Measurements from ENCODE around the gene PGAM1. TPM values are rescaled to one million over a fixed set of nuclear protein-coding genes. Genes with fewer than 3 reads are reported as not detected.

PGAM1 gene
- total and polyA plus RNA-seq, 2 of the 4 experiments (the other 2 are of a cell fraction), result 686 to 841 TPM

DNA sequence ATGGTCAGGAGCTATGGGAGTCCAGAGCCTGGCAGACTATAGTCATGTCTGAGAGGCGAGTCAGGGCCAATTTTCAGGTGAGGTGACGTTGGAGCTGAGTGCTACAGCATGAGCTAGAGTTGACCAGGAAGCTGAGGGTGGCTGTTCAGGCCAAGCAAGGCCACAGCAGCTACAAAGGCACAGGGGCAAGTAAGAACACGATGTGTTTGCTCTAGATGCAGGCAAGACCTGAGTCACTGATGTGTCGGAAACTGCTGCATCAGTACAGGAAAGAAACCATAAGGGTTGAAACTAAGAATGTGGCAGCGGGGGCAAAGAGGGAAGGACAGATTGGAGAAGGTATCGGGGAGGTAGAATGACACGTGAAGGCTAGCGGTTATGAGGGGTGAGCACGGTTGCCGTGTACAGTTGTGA lies 13.1 kb upstream of the PGAM1 start:
- BruUV-seq (replicated peaks), result no TSS peak
- Histone ChIP-seq H3K14ac (replicated peaks; ENCODE audit: low read depth, low read length) (no peak overlapping the region; the same call in 1 of the 2 replicates), H3K56ac (ENCODE audit: extremely low read depth, insufficient read depth, low read length) (no peak overlapping the region), H3K23ac (ENCODE audit: low read depth, low read length) (no peak overlapping the region), H2AFZ (replicated peaks; ENCODE audit: low read length, poor library complexity) (peak overlapping the region; percentile 63), H2AK9ac (replicated peaks; ENCODE audit: low read depth, low read length, poor library complexity) (peak overlapping the region; percentile 72), H3K18ac (ENCODE audit: low read depth, low read length) (no peak overlapping the region), H3K79me1 (ENCODE audit: low read depth in 1 of 2, low read length in 2 of 2) (peaks cover 0 to 8% of the 10 kb centered on the region in 2 experiments; a peak in 1 of 4 replicates), H3K4me1 (ENCODE audit: control insufficient read depth, insufficient read depth, low read length) (no peaks in the 10 kb centered on the region), H3K9me1 (ENCODE audit: insufficient read depth, low read length) (peaks cover 8% of the 10 kb centered on the region; the same call in 1 of the 2 replicates), H2AK5ac (ENCODE audit: low read depth, low read length) (0 out of 2 replicates have a peak overlapping the region, but pooled peaks have one; percentile 24), H4K8ac (ENCODE audit: low read depth in 2 of 2, low read length in 2 of 2) (no peak overlapping the region), H2BK120ac (ENCODE audit: low read depth, low read length) (no peak overlapping the region), H4K5ac (ENCODE audit: low read depth, low read length) (no peak overlapping the region), H3K27ac (ENCODE audit: insufficient read depth, low read length) (no peak overlapping the region), H3K27me3 (ENCODE audit: control insufficient read depth, insufficient read depth, low read length) (no peaks in the 10 kb centered on the region), H3K4me3 (ENCODE audit: insufficient read depth, low read depth, low read length) (no peak overlapping the region), H3K36me3 (ENCODE audit: control insufficient read depth, insufficient read depth, low read length) (no peaks in the 10 kb centered on the region), H3K4ac (ENCODE audit: low read depth, low read length) (no peak overlapping the region; the same call in 1 of the 2 replicates), H4K20me1 (ENCODE audit: insufficient read depth, low read length) (no peaks in the 10 kb centered on the region), H2BK5ac (ENCODE audit: low read depth, low read length, poor library complexity, severe bottlenecking) (peak overlapping the region; percentile 10), H4K91ac (ENCODE audit: insufficient read depth, low read depth, low read length) (no peak overlapping the region), H3K9ac (ENCODE audit: low read depth, low read length) (no peak overlapping the region), H3K9me3 (ENCODE audit: control insufficient read depth, insufficient read depth, low read length) (no peaks in the 10 kb centered on the region), H2BK15ac (ENCODE audit: low read depth, low read length) (no peak overlapping the region), H3K4me2 (ENCODE audit: low read depth, low read length) (no peak overlapping the region), H2BK20ac (ENCODE audit: low read depth, low read length) (no peak overlapping the region)
- dilution Hi-C loops (cut with HindIII; ENCODE audit: low sequenced_read_pairs, unreplicated experiment) (no loop called here), in situ Hi-C loops (cut with MboI; ENCODE audit: low sequenced_read_pairs) (no loop called here), intact Hi-C loops (cut with micrococcal nuclease) (no loop called here)
- CTCF ChIA-PET, result no interaction called here
- POLR2A ChIA-PET (ENCODE audit: unreplicated experiment), result no interaction called here
- WGBS, 2 experiments (ENCODE audit: extremely low coverage in 2 of 2, insufficient read length in 1 of 2), result 92% methylated on average over 6 of the region's 10 CpGs; no CpG with 5 or more reads in 1 of the 2 experiments
- DNase-seq (no peak), ATAC-seq (ENCODE audit: low read depth) (no peak)
- TF ChIP-seq MAFK (IDR thresholded peaks at IDR 0.05; ENCODE audit: low read depth, low read length) (no peak), CHD1 (IDR thresholded peaks at IDR 0.05; ENCODE audit: low read depth, low read length) (no peak), FOS (IDR thresholded peaks at IDR 0.05; ENCODE audit: low read depth, low read length) (no peak), BHLHE40 (IDR thresholded peaks at IDR 0.05; ENCODE audit: low read depth, low read length) (no peak), RFX5 (IDR thresholded peaks at IDR 0.05; ENCODE audit: low read depth, low read length) (no peak), NFE2L2 (IDR thresholded peaks at IDR 0.05; ENCODE audit: low read depth, low read length) (no peak)
